ENCODE measurements around the gene NATD1. TPM values are rescaled to one million over a fixed set of nuclear protein-coding genes. Genes with fewer than 3 reads are reported as not detected.

The NATD1 gene
- total and polyA plus RNA-seq, 9 of the 15 experiments (the other 6 are each of a cell fraction or from before 2014, with no cell fraction given), result 0.24 to 5.4 (median 1.6) TPM

DNA sequence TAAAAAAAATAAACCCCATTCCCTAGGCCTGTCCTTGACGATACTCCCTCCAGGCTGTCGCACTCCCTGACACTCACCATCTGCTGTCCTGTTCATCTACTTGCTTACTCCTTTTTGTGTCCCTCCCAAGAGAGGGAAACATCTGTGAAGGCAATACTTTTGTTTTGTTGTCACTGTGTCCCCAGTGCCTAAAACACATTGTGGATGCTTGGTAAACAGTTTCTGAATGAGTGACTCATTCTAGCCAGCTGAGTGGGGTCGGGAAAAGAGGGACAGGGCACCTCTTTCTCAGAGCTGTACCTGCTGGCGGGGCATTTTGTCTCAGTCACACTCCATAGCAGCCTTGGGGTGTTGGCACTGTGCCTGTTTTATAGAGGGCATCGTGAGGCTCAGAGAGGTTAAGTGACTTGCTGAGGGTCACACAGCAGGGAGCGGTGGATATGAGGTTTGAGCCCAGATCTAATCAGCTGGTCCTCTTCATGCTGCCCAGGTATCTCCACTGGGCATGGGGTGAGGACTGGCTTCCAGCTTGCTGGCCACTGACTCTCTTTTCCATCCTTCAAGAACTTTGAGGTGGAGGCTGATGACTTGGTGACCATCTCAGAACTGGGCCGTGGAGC, 46.9 kb upstream of the NATD1 start:
- Histone ChIP-seq H3K9ac (ENCODE audit: insufficient read depth in 1 of 2, low read depth in 2 of 2, low read length in 2 of 2) (no peak overlapping the region), H2AFZ (ENCODE audit: low read depth, low read length) (no peak overlapping the region), H3K79me2 (ENCODE audit: control insufficient read depth, insufficient read depth, low read length) (no peaks in the 10 kb centered on the region), H3K4me3 (no peak overlapping the region), H3K4me1 (replicated peaks in 1 of 2; ENCODE audit: control insufficient read depth in 2 of 2, insufficient read depth in 2 of 2, low read length in 2 of 2) (peaks cover 0 to 33% of the 10 kb centered on the region in 2 experiments; a peak in 4 of 5 replicates), H3K27ac (ENCODE audit: extremely low read depth, low read depth, low read length) (no peak overlapping the region), H3K9me3 (replicated peaks; ENCODE audit: control insufficient read depth, insufficient read depth, low read depth, low read length) (no peaks in the 10 kb centered on the region), H3K4me2 (ENCODE audit: insufficient read depth, low read length) (no peak overlapping the region), H3K27me3 (ENCODE audit: control insufficient read depth in 2 of 2, insufficient read depth in 2 of 2, low read length in 2 of 2) (no peaks in the 10 kb centered on the region), H3K9me1 (ENCODE audit: control insufficient read depth, insufficient read depth, low read length) (peaks cover 3% of the 10 kb centered on the region), H3K36me3 (ENCODE audit: control insufficient read depth, insufficient read depth, low read length) (peaks cover 16% of the 10 kb centered on the region; the same call in 2 of the 3 replicates), H4K20me1 (replicated peaks; ENCODE audit: control insufficient read depth, insufficient read depth, low read length) (peaks cover 7% of the 10 kb centered on the region; the same call in 1 of the 2 replicates)
- no peak for FAIRE-seq
- no TSS peak for BruUV-seq (replicated peaks)
- in situ Hi-C loops (cut with MboI), result loop anchor here (10.0 to 25.0 kb wide), 2 partner anchors 762 to 1085 kb away; no protein-coding TSS in a partner anchor
- intact Hi-C loops (cut with micrococcal nuclease), result no loop called here
- TF ChIP-seq KDM1A (IDR thresholded peaks at IDR 0.05), result peak; percentile 21 to 60; a peak in 1 of 4 replicates
- no peak for TF ChIP-seq TOE1 (IDR thresholded peaks at IDR 0.05; ENCODE audit: borderline replicate concordance)
- TF ChIP-seq TOE1 (CRISPR knock-in tag; IDR thresholded peaks at IDR 0.05; ENCODE audit: borderline replicate concordance, low read depth), result no peak
- TF ChIP-seq ADNP (tag; IDR thresholded peaks at IDR 0.05), result peak; percentile 49; the same call in 1 of the 2 replicates
- TF ChIP-seq BCOR (IDR thresholded peaks at IDR 0.05), result peak; percentile 92
- TF ChIP-seq ZNF717 (CRISPR knock-in tag; IDR thresholded peaks at IDR 0.05), result no peak
- TF ChIP-seq NFIC (IDR thresholded peaks at IDR 0.05), result 0 out of 2 replicates have a peak, but pooled peaks have one; percentile 47
- no peak for TF ChIP-seq ZNF184 (CRISPR knock-in tag; IDR thresholded peaks at IDR 0.05)
- TF ChIP-seq RBM25 (IDR thresholded peaks at IDR 0.05; ENCODE audit: low read depth, low read length, severe bottlenecking), result peak; percentile 86
- 37% methylated on average over 7 of the region's 7 CpGs for WGBS (ENCODE audit: insufficient coverage, low coverage, missing lambda C conversion rate)
- ATAC-seq, result no peak
- CTCF ChIA-PET (ENCODE audit: low intra/inter-chr PET ratio), result no interaction called here
- POLR2A ChIA-PET, result interaction anchor here (0.8 kb wide), 1 partner anchor 12 kb away, joined by 3 read pairs; no protein-coding TSS in a partner anchor
- DNase-seq (ENCODE audit: extremely low read depth in 1 of 4, low spot score in 3 of 4), result peak in 1 of 4 experiments; percentile 11

All from K562 (cell line).